ENCODE results near the gene ZNF385D.

Gene ZNF385D

DNA sequence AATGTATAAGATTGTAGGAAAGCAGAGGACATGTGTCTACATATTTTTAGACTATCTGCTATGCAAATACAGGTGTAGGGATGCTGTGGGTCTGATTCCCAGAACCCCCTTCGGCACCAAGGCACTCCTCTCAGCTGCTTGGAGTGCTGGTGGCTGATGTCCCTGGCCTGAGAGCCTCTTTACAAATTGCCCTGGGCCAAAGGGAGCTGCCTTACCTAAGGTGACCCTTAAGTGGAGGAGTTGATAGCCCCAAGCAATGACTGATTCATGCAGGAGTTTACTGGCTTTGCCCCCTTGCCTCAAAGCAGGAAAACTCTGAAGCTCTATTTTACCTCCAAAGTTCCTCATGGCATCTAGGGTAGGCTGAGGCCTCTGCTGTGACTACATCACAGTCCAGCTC, 83.0 kb downstream of the ZNF385D start:
- DNase-seq, result no peak

DNA sequence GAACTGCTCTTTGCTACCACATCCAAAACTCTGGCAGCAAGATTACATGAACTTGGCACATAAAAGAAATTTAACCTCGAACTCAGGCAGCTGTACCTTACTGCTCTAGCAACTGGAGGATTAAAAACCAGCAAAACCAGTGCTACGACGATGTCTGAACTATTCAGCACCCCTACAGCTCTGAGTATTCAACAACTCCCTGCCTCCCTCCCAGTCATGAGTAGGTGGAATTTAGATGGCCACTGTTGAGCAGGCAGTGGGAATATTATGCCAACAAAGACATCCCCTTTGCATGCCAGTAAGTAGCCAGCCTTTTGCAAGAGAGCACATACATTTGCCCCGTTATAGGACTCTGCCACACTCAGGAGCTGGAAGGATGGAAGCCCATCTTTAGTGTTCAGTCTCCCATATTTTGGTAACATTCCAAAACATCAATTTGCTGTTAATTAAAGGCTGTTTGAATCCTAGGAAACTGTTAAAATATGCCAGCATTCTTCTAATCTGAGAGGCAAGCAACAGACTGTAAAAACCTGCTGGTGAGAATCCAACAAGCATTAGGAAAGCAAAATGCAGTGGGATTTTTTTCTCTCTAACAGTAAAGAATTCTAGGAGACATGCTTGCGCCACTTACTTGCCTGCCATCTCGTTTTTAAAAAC, 85.4 kb downstream of the ZNF385D start:
- DNase-seq, result no peak

DNA sequence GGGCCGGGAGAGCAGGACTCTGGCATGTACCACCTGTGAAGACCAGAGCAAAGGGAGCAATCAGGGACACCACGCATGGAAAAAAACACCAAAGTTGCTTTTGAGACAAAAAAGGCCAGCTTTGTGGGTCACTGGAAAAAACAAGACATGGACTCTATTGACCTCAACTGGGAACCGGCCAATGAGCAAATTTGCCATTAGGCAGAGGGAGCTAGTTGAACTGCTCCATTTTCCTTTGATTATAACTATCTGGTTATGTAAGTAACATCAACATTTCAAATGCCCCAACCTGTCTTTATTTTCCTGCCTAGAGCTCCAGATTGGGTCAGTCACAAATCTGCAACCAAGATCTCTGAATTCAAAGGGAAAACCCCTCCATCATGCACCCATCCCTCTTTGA, 86.0 kb downstream of the ZNF385D start:
- DNase-seq, result no peak

DNA sequence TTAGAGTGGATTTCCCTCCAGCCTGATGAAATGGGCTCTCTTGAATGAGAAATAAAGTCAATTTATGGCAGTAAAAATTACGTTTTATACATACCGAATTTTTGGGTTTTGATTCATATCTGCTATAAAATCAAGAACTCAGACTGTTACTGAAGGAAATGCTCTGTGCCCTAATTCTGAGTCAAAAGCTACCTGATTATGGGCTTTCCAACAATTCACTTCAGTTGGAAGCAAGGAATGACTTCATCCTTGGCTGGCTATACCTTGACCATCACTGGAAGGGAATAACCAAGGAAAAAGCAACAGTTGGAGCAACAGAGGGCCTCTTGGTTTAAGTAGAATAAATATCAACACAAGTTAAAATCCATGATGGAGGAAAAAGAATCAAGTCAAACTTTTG, 88.6 kb downstream of the ZNF385D start:
- DNase-seq, result no peak

DNA sequence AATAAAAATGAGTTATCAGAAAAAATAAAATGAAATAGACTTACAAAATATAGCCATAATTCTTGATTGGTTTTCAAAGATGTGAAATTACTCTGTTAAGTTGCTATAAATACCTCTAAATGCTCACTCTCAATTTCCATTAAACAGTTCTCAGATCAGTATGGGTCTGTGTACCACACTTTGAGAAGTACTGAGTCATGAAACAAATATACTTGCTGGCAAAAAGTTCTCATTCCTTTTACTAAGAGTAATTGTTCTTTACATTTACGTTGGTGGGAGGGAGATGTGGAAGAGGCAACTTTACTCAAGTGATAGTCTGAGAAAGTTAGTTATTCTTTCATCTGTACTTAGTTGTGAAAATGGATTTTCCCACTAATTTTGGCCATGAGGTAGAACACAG, 96.3 kb downstream of the ZNF385D start:
- no peak for DNase-seq

DNA sequence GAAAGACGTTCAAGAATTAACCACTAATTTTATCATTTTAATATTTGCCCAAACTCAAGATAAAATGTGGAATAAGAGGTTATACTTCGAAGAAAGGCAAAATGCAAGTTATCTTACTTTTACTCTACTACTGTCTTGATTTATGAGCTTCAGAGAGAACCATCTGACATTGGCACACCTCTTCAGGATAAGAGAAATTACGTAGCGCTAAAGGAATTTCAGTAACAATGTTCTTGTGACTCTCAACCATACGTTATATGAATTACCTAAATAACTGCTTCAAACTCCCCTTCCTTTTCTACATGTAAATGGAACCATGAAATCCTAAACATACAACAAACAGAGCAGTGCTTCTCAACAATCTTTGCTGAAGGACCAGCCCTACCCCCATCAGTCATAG, 96.8 kb downstream of the ZNF385D start:
- DNase-seq, result no peak

DNA sequence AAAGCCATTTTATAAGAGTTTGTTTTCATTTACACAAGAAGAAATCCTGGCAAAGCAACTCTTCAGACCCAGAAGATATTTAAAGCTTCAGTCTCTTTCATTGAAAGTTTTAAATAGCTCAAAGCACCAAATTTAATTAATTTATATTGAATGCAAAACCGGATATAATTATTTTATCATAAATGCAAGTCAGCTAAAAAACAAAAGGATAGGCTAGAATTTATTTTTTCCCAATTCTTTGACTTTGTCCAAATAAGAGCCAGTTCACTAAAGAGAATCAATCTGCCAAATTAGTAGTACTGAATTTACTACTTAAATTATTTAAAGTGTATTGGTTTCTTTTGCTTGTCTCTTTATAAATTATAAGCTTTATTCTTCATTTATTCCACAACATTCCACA, 101.5 kb downstream of the ZNF385D start:
- no peak for DNase-seq

DNA sequence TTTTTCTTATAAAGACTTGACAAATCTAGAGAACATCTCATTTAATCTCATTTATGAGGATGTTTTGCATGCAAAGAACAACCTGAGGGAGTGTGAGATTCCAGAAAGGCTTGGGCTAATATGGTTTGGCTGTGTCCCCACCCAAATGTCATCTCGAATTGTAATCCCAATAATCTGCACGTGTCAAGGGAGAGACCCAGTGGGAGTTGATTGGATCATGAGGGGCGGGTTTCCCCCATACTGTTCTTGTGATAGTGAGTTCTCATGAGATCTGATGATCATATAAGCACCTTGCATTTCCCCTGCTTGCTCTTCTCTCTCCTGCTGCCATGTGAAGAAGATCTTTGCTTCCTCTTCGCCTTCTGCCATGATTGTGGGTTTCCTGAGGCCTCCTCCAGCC, 103.0 kb downstream of the ZNF385D start:
- DNase-seq, result no peak

DNA sequence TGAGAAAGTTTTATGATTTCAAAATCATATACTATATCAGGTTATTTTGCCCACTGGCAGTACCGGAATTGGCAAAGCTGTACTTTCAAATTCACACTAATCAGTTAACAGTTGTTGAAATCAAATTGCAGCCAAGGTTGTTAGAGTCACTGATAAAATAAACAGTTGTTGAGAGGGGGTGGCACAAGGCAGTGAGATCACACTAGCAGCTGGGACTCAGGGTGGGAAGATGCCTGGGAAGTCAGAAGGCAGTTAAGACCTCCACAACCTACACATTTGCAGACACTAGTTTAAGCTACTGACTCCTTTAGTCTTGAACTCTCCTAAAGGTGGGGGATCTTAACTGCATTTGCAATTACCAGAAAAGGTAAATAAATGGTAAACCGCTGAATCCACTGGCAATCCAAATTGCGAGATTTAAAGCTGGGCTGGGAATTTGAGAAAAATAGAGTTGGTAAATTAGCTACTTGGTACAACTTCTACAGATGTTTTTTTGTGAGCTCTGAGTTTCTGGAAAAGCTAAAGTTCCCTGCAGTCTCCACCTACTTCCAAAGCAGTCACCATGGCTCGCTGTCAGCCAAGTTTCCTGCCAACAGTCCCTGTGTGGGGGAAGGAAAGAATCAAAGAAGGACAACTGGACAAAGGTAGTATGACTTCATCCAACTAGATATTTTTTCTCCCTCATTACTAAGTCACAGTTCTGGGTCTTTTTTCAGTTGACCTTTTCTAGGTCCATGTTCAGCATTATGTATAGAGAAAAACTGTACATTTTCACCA, 105.7 kb downstream of the ZNF385D start:
- no peak for DNase-seq

DNA sequence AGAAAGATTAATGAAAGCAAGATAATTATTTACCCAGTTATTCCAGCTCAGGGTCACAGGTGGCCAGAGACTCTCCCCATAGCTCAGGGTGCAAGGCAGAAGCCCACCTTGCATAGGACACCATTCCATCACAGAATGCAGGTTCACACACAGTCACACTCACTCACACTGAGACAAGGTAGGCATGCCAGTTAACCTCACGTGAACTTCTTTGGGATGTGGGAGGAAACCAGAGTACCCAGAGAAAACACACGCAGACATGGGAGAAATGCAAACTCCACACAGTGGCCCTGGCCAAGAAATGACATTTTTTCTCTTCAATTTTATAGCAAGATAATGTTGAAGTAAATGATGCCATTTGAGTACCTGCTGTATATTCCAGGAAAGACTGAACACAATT, 106.7 kb downstream of the ZNF385D start:
- DNase-seq, result no peak

DNA sequence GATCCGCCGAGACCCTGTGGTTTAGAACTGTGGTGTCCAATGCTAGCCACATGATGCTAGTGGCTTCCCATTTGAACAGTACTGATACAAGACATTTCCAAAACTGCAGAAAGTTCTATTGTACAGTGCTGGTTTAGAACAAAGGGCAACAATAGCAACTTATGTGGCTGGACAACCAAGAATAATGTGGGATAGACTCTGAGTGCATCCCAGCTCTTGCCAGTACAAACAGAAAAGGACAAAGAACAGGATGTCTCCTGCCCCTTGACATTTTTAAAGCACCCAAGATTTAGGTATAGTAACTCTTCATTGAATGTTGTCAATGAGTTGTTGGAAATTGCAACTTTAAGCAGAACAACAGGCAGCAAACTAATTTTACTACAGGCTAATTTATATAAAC, 107.3 kb downstream of the ZNF385D start:
- DNase-seq, result no peak

DNA sequence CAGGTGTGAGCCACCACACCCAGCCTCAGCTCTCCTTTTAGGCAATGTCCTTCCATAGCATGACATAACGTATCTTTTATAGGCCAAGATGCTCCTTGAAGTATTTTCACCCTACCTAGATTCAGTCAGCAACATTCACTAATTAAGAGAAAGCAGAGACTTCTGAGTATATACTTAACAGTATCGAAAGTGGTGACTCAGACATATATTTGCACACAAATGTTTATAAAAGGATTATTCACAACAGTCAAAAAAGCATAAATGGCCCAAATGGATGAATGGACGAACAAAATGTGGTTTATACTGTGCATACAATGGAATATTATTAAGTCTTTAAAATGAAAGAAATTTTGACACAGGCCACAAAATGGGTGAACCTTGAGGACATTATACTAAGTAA, 108.6 kb downstream of the ZNF385D start:
- DNase-seq, result no peak

DNA sequence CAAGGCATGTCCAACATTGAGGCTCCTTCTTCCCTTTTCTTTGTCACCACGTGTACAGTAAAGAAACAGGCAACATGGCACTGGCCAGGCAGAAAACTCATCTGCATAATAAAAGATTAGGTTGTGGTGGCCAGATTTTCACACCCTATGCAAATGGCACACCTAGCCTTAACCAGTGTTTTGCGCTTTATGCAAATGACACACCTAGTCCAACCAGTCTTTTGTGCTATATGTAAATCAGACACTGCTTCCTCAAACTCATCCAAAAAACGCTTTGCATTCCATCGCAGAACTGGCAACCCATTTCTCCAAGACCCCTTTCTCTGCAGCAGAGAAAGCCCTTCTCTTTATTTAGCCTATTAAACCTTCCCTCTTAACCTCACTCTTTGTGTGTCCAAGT, 109.1 kb downstream of the ZNF385D start:
- DNase-seq, result no peak

DNA sequence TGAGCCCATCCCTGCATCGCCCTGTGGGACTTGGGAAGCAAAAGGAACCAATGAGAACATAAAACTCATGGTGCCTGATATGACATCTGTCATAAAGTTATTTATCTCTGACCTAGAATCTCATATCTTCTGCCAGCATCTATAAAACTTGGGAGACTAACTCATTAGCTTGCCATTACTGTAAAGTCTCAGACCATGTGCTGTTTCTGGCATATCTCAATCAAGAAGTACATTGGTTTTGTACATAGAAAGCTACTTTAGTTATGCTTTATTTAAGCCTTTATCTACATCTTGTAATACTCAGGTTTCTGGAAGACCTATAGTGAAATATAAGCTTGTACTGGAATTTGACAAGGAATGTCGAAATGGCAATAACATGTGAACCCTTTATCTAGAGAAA, 112.5 kb downstream of the ZNF385D start:
- DNase-seq, result no peak

DNA sequence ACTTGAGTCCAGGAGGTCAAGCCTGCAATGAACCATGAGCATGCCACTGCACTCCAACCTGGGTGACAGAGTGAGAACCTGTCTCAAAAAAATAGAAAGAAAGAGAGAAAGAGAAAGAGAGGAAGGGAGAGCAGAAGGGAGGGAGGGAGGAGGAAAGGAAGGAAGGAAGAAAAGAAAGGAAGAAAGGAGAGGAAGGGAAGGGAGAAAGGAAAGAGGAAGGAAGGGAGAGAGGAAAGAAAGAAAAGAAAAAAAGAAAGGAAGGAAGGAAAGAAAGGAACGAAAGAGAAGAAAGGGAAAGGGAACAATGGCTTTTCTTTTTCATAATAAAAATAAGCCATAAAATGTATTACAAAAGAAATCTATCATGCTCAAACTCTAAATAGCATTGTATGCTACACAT, 116.9 kb downstream of the ZNF385D start:
- DNase-seq, result no peak

DNA sequence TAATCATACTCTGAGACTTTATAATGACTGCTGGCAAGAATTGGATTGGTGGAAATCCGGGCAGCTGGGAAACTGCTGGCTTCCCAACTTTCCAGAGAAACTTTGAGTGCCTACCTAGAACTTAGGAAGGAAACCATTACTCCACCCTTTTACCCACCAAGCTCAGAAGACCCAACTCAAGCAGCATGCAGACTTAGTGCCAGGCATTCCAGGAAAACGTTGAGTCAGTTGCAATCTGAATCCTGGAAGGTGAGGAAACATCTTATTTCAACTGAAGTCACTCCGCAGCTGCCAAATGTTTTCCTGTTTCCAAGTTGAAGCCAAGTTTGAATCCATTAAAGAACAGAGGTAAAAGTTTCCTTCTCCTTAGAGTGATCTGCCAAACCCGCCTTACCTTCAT, 126.5 kb downstream of the ZNF385D start:
- no peak for DNase-seq

DNA sequence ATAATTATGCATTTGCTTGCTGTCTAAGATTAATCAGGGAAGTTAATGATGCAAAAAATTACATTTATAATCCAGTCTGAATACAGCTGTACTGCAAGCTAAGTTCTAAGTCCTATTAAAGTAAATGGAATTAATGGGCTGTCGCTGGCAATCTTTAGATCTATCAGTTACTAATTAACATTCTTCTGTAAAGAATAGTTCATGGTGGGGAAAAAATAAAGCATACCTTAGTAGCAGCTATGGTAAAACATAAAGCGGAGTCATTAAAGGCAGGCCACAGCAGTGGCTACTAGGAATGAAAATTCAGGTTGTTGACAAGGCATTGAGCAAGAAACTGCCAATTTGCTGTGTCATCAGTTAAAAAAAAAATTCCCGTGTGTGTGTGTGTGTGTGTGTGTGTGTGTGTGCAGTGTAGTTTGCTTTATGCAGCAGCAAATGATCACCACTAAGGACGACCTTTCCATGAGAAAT, 129.8 kb downstream of the ZNF385D start:
- no peak for DNase-seq

DNA sequence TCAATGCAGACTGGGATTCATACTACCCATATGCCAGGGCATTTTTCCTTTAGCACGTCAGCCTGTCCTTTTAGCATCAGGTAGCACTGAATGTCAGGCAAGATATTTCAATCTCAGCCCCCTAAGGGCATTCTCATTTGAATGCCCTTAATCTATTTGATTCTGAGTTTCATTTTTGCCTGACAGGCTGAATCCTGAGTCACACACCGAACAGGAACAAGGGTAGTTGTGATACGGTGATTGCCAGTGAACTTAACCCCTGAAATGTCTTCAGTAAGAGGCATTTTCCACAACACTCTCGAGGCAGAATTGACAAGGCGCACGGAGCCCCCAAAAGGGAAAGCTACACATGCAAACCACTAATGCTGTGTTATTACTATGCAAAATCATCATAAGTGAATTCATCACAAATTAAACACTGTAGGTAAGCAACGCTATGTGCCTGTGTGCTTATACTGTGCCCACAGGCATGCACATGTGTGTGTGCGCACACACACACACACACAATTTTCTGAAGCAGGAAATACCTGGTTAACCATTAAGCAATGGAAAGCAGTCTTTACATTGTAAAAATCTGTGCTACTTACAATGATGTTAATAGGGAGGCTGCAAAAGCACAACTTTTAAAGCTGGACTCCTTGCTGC, 130.4 kb downstream of the ZNF385D start:
- DNase-seq, result no peak

DNA sequence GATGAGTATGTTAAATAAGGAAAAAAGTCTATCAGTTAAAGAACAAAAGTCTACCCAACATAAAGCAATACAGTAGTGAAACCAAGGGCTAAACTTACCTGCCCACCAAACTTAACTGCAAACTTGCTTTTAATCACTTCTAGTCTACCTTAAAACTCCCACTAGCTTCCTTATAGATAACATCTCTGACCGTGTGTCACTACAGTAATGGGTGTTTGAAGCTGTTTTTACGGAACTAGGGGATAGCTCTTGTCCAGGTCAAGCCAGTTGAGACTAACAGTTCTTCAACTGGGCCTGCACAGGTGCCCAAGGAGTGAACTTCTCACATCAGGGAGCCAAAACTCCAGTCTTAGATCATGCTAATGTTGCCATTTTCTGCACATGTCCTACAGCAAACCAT, 132.3 kb downstream of the ZNF385D start:
- DNase-seq, result no peak

DNA sequence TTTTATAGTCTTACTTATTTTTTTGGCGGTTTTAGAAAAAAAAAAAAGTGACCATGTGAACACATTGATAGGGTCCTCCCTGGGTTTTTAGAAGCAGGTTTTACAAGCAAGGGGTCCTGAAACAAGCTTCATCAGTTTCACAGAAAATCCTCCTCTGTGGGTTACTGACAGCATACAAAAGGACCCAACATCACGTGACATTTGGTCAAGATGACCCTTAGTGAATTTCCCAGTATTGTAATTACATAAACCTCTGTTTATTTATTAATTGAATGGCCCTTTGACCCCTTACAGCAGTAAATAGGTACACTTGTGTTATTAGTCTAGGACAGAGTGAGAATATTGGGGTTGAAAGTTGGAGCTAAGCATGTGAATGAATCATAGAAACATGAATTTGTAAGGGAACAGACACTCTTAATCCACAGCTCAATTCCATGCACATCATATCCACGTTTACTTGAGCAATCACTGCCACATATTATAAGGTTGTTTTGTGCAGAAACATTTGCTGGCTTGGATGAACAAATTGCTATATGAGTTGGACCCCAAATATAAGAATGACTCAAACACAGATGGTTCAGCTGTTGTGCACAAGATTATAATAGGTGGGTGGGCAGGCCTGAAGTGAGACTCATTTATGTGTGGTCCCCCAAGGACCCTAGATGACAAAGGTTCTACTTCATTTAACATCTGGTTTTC, 137.5 kb downstream of the ZNF385D start:
- DNase-seq, result no peak

DNA sequence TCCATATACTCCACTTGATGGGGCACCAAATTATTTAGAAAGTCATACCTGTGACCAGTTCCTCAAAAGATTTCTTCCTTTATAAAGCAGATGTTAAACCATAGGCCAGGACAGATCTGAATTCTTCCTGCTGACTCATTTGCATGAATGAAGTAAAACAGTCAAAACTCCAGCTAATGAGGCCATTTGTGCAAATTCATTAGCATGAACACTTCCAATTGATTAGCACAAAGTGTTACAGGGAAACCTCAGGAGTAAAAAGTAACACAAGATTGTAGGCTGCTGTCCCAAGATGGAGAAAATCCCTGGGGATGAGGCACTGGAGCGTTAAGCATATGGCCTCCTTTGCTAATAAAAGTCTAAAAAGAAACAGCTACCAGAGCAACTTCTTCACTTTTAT, 149.8 kb downstream of the ZNF385D start:
- no peak for DNase-seq

DNA sequence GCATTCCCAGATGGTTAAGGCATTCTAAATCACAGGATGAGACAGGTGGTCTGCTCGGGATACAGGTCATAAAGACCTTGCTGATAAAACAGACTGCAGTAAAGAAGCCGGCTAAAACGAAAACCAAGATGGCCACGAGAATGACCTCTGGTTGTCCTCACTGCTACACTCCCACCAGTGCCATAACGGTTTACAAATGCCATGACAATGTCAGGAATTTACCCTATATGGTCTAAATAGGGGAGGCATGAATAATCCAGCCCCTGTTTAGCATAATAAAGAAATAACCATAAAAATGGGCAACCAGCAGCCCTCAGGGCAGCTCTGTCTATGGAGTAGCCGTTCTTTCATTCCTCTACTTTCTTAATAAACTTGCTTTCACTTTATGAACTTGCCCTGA, 151.1 kb downstream of the ZNF385D start:
- no peak for DNase-seq

DNA sequence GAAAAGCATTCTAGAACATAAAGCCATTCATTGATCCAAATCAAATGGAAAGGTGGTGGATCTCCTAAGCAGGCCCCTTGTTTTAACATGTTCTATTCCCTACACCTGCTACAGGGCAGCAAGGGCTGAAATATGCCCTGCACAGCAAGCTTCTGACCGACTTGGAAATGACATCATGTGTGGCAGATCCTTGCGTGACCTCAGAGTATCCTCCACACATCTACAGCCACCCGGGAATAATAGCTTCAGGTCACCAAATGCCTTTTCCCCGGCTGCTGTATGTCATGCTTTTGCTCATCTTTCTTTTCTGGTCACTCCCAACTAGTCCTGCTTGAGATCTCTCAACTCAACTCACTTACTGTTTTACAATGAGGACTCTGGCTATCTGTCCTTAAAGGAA, 158.2 kb downstream of the ZNF385D start:
- no peak for DNase-seq

DNA sequence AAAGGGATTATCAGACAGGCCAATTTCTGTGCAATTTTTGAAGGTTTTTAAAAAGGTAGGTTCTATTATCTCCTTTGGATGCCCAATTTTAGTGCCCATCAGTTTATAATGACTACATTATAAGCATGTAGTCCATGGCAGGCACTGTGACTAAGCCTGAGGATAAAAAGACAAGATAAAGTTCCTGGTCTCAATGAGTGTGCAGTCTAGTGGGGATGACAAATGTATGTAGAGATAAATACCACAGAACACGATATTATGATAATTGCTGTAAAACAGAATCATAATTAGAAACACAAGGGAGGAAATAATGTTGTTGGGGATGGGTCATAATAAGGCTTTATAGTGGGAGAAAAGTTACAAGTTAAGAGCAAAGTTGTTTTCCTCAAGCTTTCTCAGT, 163.1 kb downstream of the ZNF385D start:
- no peak for DNase-seq

Measured in activated CD4-positive, alpha-beta T cell treated with anti-CD3 and anti-CD28 coated beads, Interleukin-2, amount 50 U/mL, for 1 hour (primary cell).